Pancreas (tissue), 10 donors: ENCODE measurements around the gene SYT3. TPM values are rescaled to one million over a fixed set of nuclear protein-coding genes. Genes with fewer than 3 reads are reported as not detected.
"Not testable (repeated sequence)": the region's sequence is repeated elsewhere in the genome, so short reads cannot be mapped to it uniquely, and the experiment has no call there.

Experiments used
- ATAC-seq, 4 donors: fragments of 200-7000 bp; cut with Tn5 transposase; one replicate each; pipeline versions ENCODE4 v1.8.0 to v1.9.1; 2020; ENCODE audit warnings: mild to moderate bottlenecking in 4 of 4, moderate library complexity in 4 of 4
- DNase-seq, 6 donors: peaks; one replicate each; pipeline ENCODE4 v3.0.0-alpha.2; 2020
- FAIRE-seq: peaks from 2 replicates; lab custom pipeline; 2012; peaks lifted over from hg19 to GRCh38; lab: Jason Lieb, UNC
- H3K27ac ChIP-seq, 4 donors: fragments of 200-600 bp; sonication (generic); 1 replicate in 3 of 4; 2 replicates in 1 of 4; pipeline versions ENCODE4 v1.5.0 to v1.8.0; 2020
- H3K27me3 ChIP-seq, 4 donors: fragments of 200-600 bp; one replicate each; pipeline ENCODE4 v1.8.0; 2021
- H3K36me3 ChIP-seq, 3 donors: fragments of 200-600 bp; sonication (generic) in 1 of 3; one replicate each; pipeline versions ENCODE4 v1.5.0 to v1.8.0; 2020 to 2021
- H3K4me1 ChIP-seq, 3 donors: fragments of 200-600 bp; one replicate each; pipeline ENCODE4 v1.8.0; 2021
- H3K4me3 ChIP-seq, 4 donors: fragments of 200-600 bp; sonication (generic) in 2 of 4; one replicate each; pipeline versions ENCODE4 v1.5.0 to v1.8.0; 2020 to 2021
- H3K9me3 ChIP-seq, 4 donors: fragments of 200-600 bp; one replicate each; pipeline ENCODE4 v1.8.0; 2021
- CTCF ChIP-seq, 4 donors: fragments of 200-600 bp; sonication (generic) in 3 of 4; IDR thresholded peaks; one replicate each; pipeline versions ENCODE4 v1.5.0 to v1.8.0; 2021; ENCODE audit warnings: antibody characterized with exemption in 4 of 4
- WGBS, 2 donors: extraction: QIAGEN DNeasy Blood & Tissue Kit; methylation state at CpG; one replicate each; pipeline ENCODE4 v1.1.7; 2013; 5-methylcytosine and 5-hydroxymethylcytosine counted together
- intact Hi-C, 3 donors: fragments of 100-400 bp; cut with DNase I; formaldehyde crosslinking; loops; one replicate each; pipeline versions ENCODE4 v1.11.1 to v1.14.2; 2022
- polyA plus RNA-seq, 2 donors: library from polyadenylated mRNA; stranded (reverse); fragments of 200-250 nt; gene quantifications; one replicate each; pipeline ENCODE4 v1.2.3, GENCODE V29; 2013
- total RNA-seq, 6 donors: library from RNA; stranded (reverse); fragmentation: NEBNext Ultra II Directional in 4 of 6; extraction: Animal tissue kit (Norgen Biotek cat#: 25700) in 4 of 6; gene quantifications; one replicate each; pipeline versions ENCODE4 v1.2.1 to v1.2.4, GENCODE V29; 2021 to 2023
- donor health status: healthy with polysubstance abuse.
- donor health status: DM: no; HTN: no; CAD: no; lungs with moderate emphysema.
- donor health status: DM: no; HTN: no; CAD: no.
- donor health status: control.
- donor health status: control.
- donor health status: Bipolar disorder and iron deficiency.
- donor health status: DM: yes; HTN: yes; CAD: no.
- donor health status: DM: no; HTN: no; CAD: no.
- donor health status: DM: no; HTN: no; CAD: no.
- donor health status: DM: yes; HTN: yes; CAD: no.

Gene SYT3
- total and polyA plus RNA-seq, 8 donors: 0.09 to 0.94 (median 0.37) TPM

GRCh38 chr19:50607874-50608785 is 31.6 kb downstream of the SYT3 start:
- no peaks in the 10 kb centered on the region for H3K9me3 ChIP-seq
- no peaks in the 10 kb centered on the region for H3K4me1 ChIP-seq
- no peak for FAIRE-seq
- no peak overlapping the region for H3K4me3 ChIP-seq
- peak; percentile 39 to 82 (median 62) for DNase-seq
- no peak overlapping the region for H3K27ac ChIP-seq
- TF ChIP-seq CTCF (IDR thresholded peaks at IDR 0.05): no peak
- peaks cover 0 to 8% (median 0%) of the 10 kb centered on the region in 4 donors for H3K27me3 ChIP-seq
- H3K36me3 ChIP-seq: no peaks in the 10 kb centered on the region
- peak; percentile 40 to 90 (median 62) for ATAC-seq
- intact Hi-C loops: no loop called here
- WGBS, 2 donors: 15 to 19% methylated on average over 55 to 56 of the region's 56 CpGs

- intact Hi-C loops: no loop called here
- H3K9me3 ChIP-seq: no peaks in the 10 kb centered on the region
- H3K27me3 ChIP-seq: peaks cover 0 to 8% (median 0%) of the 10 kb centered on the region in 4 donors
- H3K4me3 ChIP-seq: no peak overlapping the region
- no peaks in the 10 kb centered on the region for H3K4me1 ChIP-seq
- no peak for TF ChIP-seq CTCF (IDR thresholded peaks at IDR 0.05)
- FAIRE-seq (no peak), ATAC-seq (no peak), DNase-seq (peak in 1 of 6 donors; percentile 27)
- H3K27ac ChIP-seq: no peak overlapping the region
- no peaks in the 10 kb centered on the region for H3K36me3 ChIP-seq
- WGBS, 2 donors: 65 to 73% methylated on average over 20 of the region's 20 CpGs
Observed at GRCh38 chr19:50607388-50607787, 32.3 kb downstream of the SYT3 start.

GRCh38 chr19:50606059-50606836 is 33.4 kb downstream of the SYT3 start:
- H3K27me3 ChIP-seq, H3K27ac ChIP-seq, H3K9me3 ChIP-seq, H3K36me3 ChIP-seq, H3K4me1 ChIP-seq, intact Hi-C loops, FAIRE-seq, DNase-seq, H3K4me3 ChIP-seq: not testable (repeated sequence)
- ATAC-seq: peak in 2 of 4 donors; percentile 64 to 68
- 33 to 34% methylated on average over 46 to 50 of the region's 58 CpGs for WGBS, 2 donors

GRCh38 chr19:50604264-50605073 is 35.2 kb downstream of the SYT3 start:
- WGBS, 2 donors: 41% methylated on average over 47 of the region's 56 CpGs; no CpG with 5 or more reads in 1 of the 2 donors
- H3K4me1 ChIP-seq, DNase-seq, H3K4me3 ChIP-seq, H3K9me3 ChIP-seq, intact Hi-C loops, H3K27ac ChIP-seq, FAIRE-seq, H3K27me3 ChIP-seq, H3K36me3 ChIP-seq: not testable (repeated sequence)
- peak in 2 of 4 donors; percentile 49 to 54 for ATAC-seq

GRCh38 chr19:50602935-50603334 is 36.7 kb downstream of the SYT3 start:
- Histone ChIP-seq H3K4me1 (no peaks in the 10 kb centered on the region), H3K36me3 (no peaks in the 10 kb centered on the region), H3K4me3 (no peak overlapping the region), H3K27ac (no peak overlapping the region), H3K9me3 (no peaks in the 10 kb centered on the region), H3K27me3 (peaks cover 0 to 8% (median 0%) of the 10 kb centered on the region in 4 donors)
- intact Hi-C loops: no loop called here
- no peak for TF ChIP-seq CTCF (IDR thresholded peaks at IDR 0.05)
- ATAC-seq (no peak), DNase-seq (no peak), FAIRE-seq (no peak)
- 56 to 77% methylated on average over 4 of the region's 4 CpGs for WGBS, 2 donors
